DMS153 (cell line): ENCODE data around the gene LAMTOR2.
A peak's percentile ranks its signal among the peaks of the same experiment; 100 is the strongest.
"Not testable (repeated sequence)": the region's sequence is repeated elsewhere in the genome, so short reads cannot be mapped to it uniquely, and the experiment has no call there.

Experiments used
- DNase-seq: peaks from one replicate; lab custom pipeline; 2025; lab: John Stamatoyannopoulos, UW

The LAMTOR2 gene

DNA sequence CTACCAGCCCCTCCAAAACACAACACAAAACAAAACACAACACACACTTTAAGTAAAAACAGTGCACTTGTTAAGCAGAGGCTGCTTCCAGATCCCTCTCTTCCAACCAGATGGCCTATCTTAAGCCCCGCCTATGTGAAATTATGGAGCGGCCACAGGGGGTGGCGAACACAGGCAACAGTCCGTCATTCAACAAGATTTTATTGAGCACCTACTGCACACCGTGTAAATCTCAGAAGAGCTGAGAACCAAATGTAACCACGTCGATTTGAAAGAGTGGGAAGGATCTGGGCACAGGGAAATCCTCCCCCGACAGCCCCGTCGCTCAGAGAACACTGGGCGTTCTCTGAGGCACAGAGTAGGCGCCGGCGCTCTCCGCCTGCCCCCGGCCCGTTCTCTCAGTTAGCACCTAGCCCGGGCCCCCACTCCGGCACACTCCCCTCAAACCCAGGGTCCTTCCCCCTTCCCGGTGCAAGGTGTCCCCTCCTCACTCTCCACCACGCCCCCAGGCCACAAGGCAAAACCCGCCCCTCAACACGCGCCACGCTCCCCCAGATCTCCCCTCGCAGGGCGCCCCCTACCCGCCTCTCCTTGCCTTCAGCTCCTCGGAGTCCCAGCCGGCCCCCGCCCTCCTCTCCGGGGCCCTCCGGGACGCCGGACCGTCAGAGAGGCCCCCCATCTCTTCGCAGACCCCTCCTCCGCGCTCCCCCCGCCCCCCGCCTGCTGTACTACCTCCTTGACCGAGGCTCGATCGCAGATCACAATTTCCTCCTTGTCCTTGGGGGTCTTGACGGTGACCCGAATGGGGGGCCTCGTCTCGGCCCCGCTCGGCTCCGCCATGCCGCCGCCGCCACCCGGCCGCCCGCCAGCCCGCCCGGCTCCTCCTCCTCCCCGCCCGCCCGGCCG is 1.5 kb upstream of the LAMTOR2 start:
- DNase-seq = peak; percentile 25

DNA sequence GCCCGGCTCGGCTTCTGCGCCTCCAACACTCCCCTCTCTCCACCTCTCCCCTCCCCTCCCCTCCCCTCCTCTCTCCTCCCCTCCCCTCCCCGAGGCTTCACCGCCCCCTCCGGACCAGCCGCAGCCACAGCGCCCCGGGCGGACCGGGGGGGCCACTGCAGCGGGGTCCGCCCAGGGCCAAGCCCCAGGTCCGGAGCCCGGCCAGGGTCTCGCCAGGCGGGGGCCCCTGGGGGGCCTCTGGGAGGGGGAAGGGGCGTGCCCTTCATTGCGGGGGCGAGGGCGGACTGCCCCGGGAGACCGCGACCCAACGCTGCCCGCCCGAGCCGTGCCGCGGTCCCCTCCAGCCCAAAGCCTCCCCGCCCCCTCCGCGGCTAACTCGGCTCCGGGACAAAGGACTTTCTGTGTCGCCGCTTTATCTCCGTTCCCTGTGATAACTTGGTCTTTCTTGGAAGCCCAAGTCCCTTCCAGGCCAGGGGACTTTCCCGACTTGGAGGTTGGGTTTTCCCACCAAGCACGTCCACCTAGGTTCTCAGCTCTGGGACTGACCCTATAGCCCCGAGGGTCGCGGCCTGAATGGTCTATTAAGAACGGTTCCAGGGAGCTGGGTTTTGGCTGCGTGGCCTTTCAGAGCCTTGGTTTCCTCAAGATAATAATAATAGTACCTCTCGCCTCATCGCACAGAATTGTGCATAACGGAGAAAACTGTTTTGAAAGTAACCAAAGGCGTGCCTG is 648 bp upstream of the LAMTOR2 start, which contains the start of gene UBQLN4:
Gene UBQLN4 (minus strand): TSS at position 31 of the 732 bp plus-strand sequence. CDS start 97 bp downstream, outside the sequence.
- DNase-seq = peak; percentile 70

DNA sequence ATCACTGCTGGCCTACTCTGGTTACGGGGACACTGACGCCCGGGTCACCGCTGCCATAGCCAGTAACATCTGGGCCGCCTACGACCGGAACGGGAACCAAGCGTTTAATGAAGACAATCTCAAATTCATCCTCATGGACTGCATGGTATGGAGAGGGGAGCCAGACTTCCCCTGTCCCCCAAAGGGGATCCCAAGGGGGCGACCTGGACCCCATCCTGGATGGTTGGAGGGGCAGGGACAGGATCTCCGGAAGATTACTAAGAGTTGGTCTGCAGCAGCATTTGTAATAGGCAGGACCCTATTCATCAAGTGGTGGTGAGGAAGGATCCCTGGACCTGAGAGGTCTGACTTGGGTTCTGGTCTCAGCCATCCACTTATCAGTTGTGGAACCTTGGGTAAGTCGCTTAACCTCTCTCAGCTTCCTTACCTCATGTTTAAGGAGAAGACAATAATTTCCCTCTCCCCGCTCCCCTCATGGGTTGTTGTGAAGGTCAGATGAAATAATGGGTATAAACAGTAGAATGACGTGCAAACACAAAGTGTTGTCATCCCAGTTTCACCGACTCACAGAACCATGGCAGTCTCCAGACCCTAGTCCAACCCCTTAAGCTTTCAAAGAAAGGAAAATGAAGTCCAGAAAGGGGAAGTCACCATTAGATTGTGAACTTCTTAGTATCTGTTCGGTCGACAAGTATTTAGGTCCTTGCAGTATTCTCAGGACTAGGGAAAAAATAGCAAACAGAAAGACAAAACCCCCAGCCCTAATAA is 883 bp downstream of the LAMTOR2 start:
- DNase-seq = no peak

DNA sequence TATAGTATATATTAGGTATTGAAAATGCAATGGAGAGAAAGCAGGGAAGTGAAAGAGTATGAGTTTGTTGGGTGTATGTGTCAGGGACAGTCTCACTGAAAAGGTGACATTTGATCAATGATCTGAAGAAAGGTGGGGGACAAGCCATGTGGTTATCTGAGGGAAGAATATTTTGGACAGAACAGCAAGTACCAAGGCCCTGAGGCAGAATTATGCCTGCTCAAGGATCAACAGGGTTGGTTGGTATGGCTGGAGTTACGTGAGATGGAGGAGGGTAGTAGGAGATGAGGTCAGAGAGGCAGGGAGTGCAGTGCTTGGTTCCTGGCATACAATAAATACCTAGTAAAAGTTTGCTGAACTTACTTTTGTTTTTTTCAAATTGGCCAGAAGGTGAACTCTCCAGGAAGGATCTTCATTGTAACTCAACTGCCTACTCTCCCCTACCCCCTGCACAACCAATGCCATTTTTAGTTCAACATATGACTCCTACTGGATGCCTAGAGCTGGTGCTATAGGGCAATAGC is 1.8 kb downstream of the LAMTOR2 start:
- DNase-seq = no peak

DNA sequence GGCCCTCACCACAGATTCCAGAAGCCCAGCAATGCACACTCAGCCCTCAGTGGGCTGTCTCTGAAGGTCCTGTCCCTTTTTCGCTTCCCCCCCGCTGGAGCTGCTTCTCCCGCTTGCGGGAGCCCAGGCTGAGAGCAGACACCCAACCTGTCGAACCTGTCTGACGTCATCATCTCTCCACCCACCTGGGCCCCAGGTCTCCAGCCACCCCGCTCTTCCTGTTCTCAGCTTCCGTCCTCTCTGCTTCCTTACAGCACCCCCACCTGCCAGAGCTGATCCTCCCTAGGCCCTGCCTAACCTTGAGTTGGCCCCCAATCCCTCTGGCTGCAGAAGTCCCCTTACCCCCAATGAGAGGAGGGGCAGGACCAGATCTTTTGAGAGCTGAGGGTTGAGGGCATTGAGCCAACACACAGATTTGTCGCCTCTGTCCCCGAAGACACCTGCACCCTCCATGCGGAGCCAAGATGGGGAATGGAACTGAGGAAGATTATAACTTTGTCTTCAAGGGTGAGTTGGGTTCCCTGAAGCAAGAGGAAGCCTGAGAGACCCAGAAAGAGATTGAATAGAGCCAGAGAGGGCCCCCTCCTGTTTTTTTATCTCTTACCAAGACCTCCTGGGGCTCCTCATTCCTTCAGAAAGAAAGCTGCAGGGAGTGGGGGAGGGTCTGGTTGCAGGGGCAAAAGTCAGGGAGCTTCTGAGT is 6.5 kb downstream of the LAMTOR2 start, which contains the start of gene RAB25:
Gene RAB25 (plus strand): TSS at position 224 of the 700 bp plus-strand sequence. CDS start 241 bp downstream, at position 465.
- peak; percentile 92 for DNase-seq

DNA sequence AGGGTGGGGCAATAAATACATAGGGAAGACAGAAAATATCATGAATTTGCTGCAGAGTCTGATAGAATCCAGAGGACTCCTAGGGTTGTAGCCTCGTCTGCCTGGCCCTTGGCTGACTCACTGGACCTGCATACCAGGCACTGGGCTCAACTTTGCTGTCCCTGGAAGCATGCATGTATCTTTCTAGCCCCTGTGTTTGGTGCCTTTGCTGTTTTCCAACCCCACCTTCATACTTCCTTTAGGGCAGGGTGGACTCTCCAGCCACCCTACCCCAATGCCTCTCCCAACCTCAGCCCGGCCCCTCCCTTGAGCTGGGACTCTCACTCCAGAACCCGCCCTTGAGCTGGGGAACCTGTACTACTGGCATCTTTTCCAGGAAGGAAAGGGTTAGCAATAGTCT is 7.6 kb downstream of the LAMTOR2 start:
- no peak for DNase-seq

DNA sequence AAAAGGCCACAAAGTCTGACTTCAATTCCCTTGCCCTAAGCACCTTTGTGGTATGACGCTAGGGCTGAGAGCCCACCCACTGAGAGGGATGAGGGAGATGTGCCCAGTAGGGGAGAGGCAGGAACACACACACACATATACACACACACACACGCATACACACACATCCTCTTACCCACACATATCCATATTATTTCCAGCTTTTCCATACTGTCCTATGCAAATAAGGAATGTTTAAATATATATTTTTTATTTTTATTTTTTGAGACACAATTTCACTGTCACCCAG is 9.4 kb downstream of the LAMTOR2 start:
- no peak for DNase-seq

DNA sequence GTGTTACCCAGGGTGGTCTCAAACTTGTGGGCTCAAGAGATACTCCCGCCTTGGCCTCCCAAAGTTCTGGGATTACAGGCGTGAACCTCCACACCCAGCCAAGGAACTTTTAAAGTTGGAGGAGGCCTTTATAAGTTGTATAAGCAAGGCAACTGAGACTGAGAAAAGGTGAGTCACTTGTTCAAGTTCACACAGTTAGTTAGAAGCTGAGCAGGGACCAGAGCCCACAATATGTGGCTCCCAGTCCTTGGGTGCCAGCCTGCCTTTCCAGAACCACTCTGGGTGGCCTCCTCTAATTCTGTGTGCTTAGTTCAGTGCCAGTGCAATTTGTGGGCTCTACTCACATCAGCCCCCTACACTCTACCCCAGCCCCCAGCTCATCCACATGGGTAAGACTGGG is 10.0 kb downstream of the LAMTOR2 start:
- DNase-seq = no peak

DNA sequence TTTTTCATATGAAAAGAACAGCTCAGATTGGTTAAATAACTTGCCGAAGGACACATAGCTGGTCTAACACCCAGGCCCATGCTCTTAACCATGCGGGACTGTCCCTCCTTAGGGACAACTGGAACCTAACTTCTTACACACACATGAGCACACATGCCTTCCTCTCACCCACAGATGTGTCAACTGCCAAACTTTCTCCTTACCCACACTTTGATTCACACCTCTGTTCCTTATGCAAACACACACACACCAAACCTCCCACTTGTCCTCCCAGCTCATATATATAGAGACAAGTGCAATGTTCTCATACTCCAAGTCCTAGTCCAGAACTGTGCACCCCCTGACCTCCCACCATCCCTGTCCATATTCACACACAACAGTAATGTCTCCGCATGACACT is 10.6 kb downstream of the LAMTOR2 start:
- DNase-seq = no peak

DNA sequence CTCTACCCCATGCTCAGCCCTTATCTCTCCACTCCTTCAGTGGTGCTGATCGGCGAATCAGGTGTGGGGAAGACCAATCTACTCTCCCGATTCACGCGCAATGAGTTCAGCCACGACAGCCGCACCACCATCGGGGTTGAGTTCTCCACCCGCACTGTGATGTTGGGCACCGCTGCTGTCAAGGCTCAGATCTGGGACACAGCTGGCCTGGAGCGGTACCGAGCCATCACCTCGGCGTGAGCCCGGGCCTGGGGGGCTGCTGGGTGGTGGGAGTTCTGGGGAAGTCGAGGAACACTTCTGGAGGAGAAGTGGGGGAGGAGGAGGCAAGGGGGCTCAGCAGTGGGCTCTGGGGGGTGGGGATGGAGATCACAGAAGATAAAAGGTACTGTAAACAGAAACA is 11.3 kb downstream of the LAMTOR2 start:
- DNase-seq = no peak

DNA sequence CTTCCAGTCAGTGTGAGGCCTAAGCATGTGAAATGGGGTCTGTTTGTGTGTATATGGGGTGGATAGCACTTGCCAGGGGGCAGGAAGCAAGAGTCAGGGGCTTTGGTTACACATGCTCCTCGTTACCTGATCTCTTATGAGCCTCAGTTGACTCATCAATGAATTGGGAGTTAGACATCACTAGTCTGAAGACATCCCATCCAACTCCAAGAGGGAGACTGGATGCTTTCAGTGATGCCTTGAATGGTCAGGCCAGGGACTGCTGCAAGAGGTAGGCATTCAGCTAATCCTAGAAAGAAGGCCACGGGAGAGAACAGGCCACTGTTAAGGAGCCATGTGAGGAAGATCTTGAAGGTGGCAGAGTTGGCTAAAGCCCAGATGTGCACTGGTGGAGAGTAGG is 12.7 kb downstream of the LAMTOR2 start:
- DNase-seq = no peak

DNA sequence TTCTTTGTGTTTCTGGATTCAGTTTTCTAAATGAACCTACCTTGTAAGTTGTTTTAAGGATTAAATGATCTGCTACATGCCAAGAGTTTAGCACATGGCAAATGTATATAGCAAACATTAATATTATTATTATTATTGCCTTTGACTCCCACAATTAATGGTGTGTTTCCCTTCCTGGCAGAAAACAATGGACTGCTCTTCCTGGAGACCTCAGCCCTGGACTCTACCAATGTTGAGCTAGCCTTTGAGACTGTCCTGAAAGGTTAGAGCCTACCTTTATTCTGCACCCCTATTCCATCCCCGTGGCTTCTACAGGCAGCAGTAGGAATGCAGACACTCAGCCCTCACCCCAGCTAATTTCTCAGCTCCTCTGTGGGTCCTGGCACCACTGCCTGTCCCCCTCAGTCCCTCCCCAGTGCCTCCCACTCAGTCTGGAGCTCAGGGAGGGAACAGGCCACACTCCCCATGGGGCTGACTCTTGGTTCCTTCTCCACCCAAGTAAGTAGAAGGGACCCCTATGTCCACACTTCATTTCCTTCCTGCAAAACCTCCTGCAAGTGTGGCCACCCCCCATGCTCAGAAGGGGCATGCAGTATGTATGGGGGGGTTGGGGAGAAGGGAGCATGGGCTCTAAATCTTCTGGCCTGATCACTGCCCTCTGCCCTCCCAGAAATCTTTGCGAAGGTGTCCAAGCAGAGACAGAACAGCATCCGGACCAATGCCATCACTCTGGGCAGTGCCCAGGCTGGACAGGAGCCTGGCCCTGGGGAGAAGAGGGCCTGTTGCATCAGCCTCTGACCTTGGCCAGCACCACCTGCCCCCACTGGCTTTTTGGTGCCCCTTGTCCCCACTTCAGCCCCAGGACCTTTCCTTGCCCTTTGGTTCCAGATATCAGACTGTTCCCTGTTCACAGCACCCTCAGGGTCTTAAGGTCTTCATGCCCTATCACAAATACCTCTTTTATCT is 15.2 kb downstream of the LAMTOR2 start:
- DNase-seq = no peak

DNA sequence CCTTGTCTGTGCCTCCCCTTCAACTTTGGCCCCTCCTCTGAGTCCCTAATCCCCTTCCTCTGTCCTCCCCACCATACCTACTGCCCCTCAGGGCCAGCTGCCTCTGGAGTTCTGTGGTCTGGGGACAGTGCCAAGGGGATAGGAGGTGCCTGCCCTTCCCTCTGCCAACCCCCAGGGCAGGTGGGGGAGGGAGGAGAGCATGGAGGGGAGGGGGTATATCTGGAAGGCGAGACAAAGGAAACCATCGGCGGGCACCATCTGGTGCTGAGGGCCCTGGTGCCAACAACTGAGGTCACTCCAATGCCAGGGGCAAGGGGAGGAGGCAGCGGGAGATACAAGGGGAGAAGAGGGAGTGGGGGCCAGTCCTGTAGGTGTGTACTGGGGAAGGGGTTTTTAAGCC is 16.0 kb downstream of the LAMTOR2 start:
- DNase-seq = no peak

DNA sequence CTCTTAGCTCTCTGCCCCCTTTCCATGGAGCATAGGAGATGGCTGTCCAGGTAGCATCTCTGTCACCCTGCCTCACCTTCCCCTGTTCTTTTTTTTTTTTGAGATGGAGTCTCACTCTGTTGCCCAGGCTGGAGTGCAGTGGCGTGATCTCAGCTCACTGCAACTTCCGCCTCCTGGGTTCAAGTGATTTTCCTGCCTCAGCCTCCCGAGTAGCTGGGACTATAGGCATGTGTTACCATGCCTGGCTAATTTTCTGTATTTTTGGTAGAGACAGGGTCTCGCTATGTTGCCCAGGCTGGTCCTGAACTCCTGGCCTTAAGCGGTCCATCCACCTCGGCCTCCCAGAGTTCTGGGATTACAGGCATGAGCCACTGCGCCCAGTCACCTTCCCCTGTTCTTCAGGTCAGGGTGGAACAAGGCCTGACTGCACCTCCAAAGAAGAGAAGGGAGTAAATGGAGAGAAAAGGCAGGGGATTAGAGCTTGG is 16.8 kb downstream of the LAMTOR2 start:
- not testable (repeated sequence) for DNase-seq

DNA sequence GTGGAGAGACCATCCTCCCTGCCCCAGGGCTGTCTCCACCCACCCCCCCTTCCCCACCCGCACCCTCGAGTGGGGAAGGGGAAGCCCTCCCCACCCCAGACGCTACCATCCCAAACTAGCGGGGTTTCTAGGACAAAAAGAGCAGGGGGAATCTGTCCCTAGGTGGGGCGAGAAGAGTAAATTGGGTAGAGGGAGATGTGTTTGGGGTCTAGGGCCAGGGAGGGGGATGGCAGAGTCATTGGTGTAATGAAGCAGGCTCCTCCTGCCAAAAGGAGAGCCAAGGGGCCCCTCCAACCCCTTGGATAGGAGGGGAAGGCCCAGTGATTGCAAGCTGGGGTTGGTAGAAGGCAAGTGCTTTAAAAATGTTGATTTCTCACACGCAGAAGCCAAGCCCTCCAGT is 17.7 kb downstream of the LAMTOR2 start:
- no peak for DNase-seq

DNA sequence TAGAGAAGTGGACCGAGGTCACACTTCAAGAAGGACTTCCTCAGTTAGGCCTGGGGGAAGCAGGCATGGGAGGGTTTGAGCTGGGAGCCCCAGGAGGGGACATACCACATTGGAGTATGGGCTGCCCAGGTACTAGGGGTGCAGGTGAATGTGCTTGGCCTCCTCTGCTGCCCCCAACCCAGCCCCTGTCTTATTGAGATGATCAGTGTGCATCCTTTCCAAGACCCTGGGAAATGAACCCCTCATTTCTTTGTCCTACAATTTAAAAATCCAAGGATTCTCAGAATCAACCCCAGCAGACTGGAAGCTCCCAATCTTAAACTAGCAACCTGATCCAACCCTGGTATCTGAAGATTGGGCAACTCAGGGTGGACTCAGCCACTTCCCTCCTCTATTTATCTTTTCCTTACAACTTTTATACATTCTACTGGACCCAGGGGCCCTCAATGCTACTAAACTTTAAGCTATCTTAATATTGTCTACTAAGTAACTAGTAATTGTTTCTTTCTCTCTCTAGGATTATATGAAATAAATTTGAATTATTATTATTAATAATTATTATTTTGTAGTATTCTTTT is 18.6 kb downstream of the LAMTOR2 start:
- DNase-seq = no peak

DNA sequence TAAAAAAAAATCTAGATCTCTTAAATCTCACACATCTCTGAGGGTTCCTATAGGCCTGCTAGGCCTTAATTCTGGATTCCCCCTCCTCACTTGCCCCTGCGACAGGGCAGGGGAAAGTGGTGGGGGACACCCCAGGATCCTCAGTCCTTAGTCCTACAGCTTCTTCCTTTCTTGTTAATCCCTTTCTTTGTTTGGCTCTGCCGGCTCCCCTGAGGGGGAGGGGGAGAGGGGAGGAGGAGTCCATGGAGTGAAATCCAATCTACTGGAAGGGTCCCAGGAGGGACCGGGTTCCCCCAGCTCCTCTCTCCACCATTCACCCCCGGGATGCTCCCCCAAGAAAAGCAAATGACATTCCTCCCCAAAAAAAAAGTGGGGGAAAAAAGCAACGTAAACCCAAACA is 19.2 kb downstream of the LAMTOR2 start:
- no peak for DNase-seq

DNA sequence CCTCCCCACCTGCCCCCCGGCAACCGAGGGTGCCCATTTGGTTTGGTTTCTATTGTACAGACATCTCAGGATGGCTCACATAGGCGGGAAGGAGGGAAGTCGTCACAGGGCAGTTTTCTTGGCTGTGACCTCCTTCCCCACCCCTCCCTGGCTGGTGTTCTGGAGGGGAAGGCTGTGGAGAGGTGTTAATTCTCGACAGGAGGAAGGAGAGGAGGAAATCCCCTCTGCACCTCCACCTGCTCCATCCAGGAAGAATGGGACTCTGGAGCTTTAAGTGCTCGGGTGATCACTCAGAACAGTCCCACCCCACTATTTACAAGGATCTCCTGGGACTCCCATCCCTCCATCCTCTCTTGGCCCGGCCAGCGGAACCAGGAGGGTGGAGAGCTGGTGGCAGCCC is 20.1 kb downstream of the LAMTOR2 start:
- DNase-seq = no peak

DNA sequence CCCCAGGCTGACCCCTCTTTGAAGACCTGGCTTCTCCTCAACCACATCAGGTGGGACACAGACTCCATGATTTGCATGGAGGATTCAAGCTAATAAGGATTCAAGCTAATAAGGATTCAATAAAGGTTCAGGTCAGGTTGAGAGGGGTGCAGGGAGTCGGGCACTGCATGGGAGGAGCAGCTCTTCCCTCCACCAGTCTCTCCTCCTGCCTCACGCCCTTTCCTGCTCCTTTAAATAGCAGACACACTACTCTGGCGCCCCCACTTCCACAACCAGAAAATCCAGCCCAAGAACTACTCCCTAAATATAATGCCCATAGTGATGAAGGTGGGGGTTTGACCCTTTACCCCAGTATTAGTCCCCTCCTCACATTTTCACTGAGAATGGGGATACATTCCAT is 20.6 kb downstream of the LAMTOR2 start:
- DNase-seq = no peak

DNA sequence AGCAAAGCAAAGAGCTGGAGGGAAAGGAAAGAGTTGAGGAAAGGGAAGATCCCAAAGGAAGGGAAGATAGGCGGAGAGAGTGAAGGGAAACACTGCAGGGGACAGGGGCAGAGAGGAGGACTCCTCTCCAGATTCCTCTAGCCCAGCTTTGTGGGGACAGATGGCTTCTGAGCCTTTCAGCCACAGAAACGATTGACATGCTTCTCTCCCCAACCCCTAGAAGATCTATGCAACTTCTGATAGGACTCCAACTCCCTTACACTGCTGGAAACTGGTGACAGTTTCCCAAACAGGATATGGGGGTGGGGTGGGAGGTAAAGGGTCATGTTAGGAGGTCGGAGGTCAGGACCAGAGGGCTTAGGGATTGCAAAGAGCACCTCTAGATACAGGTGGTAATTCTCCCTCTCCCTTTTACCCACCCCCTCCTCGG is 21.2 kb downstream of the LAMTOR2 start:
- DNase-seq = no peak
